GM12878 (cell line): ENCODE results near the gene SP110. TPM values are rescaled to one million over a fixed set of nuclear protein-coding genes. Genes with fewer than 3 reads are reported as not detected.

Experiments
- CEBPZ ChIP-seq: fragments of 150-350 bp; IDR thresholded peaks from 2 replicates; pipeline ENCODE4 v1.6.1; 2016; ENCODE audit warnings: low read depth, low read length
- ELK1 ChIP-seq: IDR thresholded peaks from 2 replicates; pipeline ENCODE4 v1.6.1; 2012; ENCODE audit warnings: low read depth, low read length, improper control_type of control experiment
- EZH2 ChIP-seq: IDR thresholded peaks from 2 replicates; pipeline ENCODE4 v1.6.1; 2012; ENCODE audit warnings: low read depth, mild to moderate bottlenecking, control low read depth, inconsistent platforms, low read length, borderline replicate concordance; ENCODE audit not compliant: control insufficient read depth
- HDGF ChIP-seq: fragments of 450-650 bp; IDR thresholded peaks from 2 replicates; pipeline ENCODE4 v1.6.1; 2016; ENCODE audit warnings: antibody characterized with exemption
- MXI1 ChIP-seq: fragments of 150-350 bp; IDR thresholded peaks from 2 replicates; pipeline ENCODE4 v1.6.1; 2011; ENCODE audit warnings: low read depth, mild to moderate bottlenecking, inconsistent platforms, low read length, improper control_type of control experiment
- NFIC ChIP-seq: IDR thresholded peaks from 2 replicates; pipeline ENCODE4 v1.6.1; 2012; ENCODE audit warnings: low read depth, mild to moderate bottlenecking, inconsistent platforms, low read length, moderate library complexity
- NKRF ChIP-seq: fragments of 450-650 bp; conservative IDR thresholded peaks from 2 replicates; pipeline ENCODE4 v1.6.1; 2017; ENCODE audit warnings: mild to moderate bottlenecking, moderate library complexity
- NR2C2 ChIP-seq: IDR thresholded peaks from 2 replicates; pipeline ENCODE4 v1.6.1; 2011; ENCODE audit warnings: borderline replicate concordance, low read depth; ENCODE audit not compliant: control insufficient read depth, insufficient read length
- PAX5 ChIP-seq: IDR thresholded peaks from 2 replicates; pipeline ENCODE4 v1.6.1; 2011; ENCODE audit warnings: low read depth, low read length, borderline replicate concordance
- SMAD5 ChIP-seq: IDR thresholded peaks from 2 replicates; pipeline ENCODE4 v1.6.1; 2016; ENCODE audit warnings: antibody characterized with exemption, low read depth
- SMARCA5 ChIP-seq: fragments of 450-650 bp; IDR thresholded peaks from 2 replicates; pipeline ENCODE4 v1.6.1; 2017; ENCODE audit warnings: mild to moderate bottlenecking
- STAT3 ChIP-seq: IDR thresholded peaks from 2 replicates; pipeline ENCODE4 v1.6.1; 2011; ENCODE audit warnings: low read depth, low read length, improper control_type of control experiment
- TARDBP ChIP-seq: IDR thresholded peaks from 2 replicates; pipeline ENCODE4 v1.6.1; 2016; ENCODE audit warnings: borderline replicate concordance
- ZBTB40 ChIP-seq: fragments of 450-650 bp; IDR thresholded peaks from 2 replicates; pipeline ENCODE4 v1.6.1; 2016; ENCODE audit warnings: mild to moderate bottlenecking, moderate library complexity, borderline replicate concordance
- ZNF207 ChIP-seq: fragments of 450-650 bp; IDR thresholded peaks from 2 replicates; pipeline ENCODE4 v1.6.1; 2014; ENCODE audit warnings: antibody characterized with exemption, mild to moderate bottlenecking, borderline replicate concordance
- polyA plus RNA-seq, 11 experiments: library from polyadenylated mRNA; depleted of rRNA in 4 of 11; unstranded in 6 of 11; stranded (reverse) in 5 of 11; fragments of >200 nt; fragmentation: Nextera tagmentation in 4 of 11; fragmentation: Illumina TruSeq in 1 of 11; extraction: Ambion mirVana in 4 of 11; extraction: Trizol in 1 of 11; gene quantifications; 1 replicate in 1 of 11; 2 replicates in 10 of 11; pipeline versions ENCODE4 v1.2.1 to v1.2.3, GENCODE V29; 2011 to 2016; ENCODE audit warnings: inconsistent platforms in 2 of 11, missing spikeins in 2 of 11, low read depth in 1 of 11
- total RNA-seq, 4 experiments: library from RNA; depleted of rRNA in 3 of 4; stranded (reverse); fragments of >200 nt in 3 of 4; fragmentation: Illumina TruSeq in 1 of 4; extraction: Trizol in 1 of 4; gene quantifications; 2 replicates each; pipeline versions ENCODE4 v1.2.1 to v1.2.3, GENCODE V29; 2013 to 2021
- TF ChIP-seq, protein P1 (sequence below): fragments of 450-650 bp; IDR thresholded peaks from 2 replicates; pipeline ENCODE4 v1.6.1; 2017; ENCODE audit warnings: borderline replicate concordance

SP110 gene
- total and polyA plus RNA-seq, 10 of the 15 experiments (the other 5 are each of a cell fraction or from before 2014, with no cell fraction given), result 81.2 to 149 (median 100) TPM

DNA sequence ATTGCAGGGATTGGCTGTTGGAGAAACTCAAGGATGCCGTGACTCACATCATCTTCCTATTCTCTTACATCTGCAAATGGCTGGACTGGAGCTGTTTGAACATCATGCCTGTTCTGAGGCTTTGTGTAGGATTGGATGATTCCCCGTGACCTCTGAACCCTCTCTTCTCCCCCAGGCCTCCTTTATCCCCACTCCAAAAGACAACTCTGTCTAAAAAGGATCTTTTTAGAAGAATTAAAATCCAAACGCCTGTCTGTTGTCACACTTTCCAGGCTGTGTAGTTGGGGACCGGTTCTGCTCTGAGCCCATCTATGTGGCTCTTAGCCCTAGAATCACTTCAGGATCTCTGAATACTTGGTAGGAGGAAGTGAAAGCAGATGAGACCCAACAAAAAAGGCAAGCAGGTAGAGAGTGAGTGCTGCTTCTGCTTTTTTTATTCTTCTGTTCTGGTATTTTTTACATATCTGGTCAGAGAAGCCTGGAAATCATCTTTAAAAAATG, 6.3 kb upstream of the SP110 start (continued):
- TF ChIP-seq PAX5 (no peak), ZNF207 (no peak; the same call in 1 of the 2 replicates), HDGF (no peak), STAT3 (0 out of 2 replicates have a peak, but pooled peaks have one; percentile 47), MXI1 (peak; percentile 35; the same call in 1 of the 2 replicates), NKRF (no peak), TARDBP (no peak), SMAD5 (no peak), ZBTB40 (no peak), ELK1 (no peak), EZH2 (no peak), SMARCA5 (no peak), NFIC (peak; percentile 87), NR2C2 (no peak), CEBPZ (no peak)
- TF ChIP-seq, protein P1, sequence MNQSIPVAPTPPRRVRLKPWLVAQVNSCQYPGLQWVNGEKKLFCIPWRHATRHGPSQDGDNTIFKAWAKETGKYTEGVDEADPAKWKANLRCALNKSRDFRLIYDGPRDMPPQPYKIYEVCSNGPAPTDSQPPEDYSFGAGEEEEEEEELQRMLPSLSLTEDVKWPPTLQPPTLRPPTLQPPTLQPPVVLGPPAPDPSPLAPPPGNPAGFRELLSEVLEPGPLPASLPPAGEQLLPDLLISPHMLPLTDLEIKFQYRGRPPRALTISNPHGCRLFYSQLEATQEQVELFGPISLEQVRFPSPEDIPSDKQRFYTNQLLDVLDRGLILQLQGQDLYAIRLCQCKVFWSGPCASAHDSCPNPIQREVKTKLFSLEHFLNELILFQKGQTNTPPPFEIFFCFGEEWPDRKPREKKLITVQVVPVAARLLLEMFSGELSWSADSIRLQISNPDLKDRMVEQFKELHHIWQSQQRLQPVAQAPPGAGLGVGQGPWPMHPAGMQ, result no peak
